Measurements from ENCODE around the gene SLC38A7.
"Not testable (repeated sequence)": the region's sequence is repeated elsewhere in the genome, so short reads cannot be mapped to it uniquely, and the experiment has no call there.

SLC38A7 gene

GRCh38 chr16:58699151-58699550 is 14.6 kb upstream of the SLC38A7 start:
- H3K4me3 ChIP-seq (ENCODE audit: insufficient read depth, low read length, poor library complexity, severe bottlenecking) = no peak overlapping the region
- no peaks in the 10 kb centered on the region for H3K9me2 ChIP-seq (replicated peaks; ENCODE audit: insufficient read depth, low read length)
- H4K20me1 ChIP-seq (ENCODE audit: low read depth, low read length) = no peaks in the 10 kb centered on the region
- H2AFZ ChIP-seq (ENCODE audit: low read depth, low read length, severe bottlenecking) = no peak overlapping the region
- TF ChIP-seq EZH2phosphoT487 (conservative IDR thresholded peaks at IDR 0.05; ENCODE audit: low read length) = no peak
- H3K27me3 ChIP-seq (ENCODE audit: low read length) = no peaks in the 10 kb centered on the region
- H3K27ac ChIP-seq (ENCODE audit: low read depth, low read length) = no peak overlapping the region
- H3K4me2 ChIP-seq (ENCODE audit: low read depth, low read length, poor library complexity, severe bottlenecking) = no peak overlapping the region
- H3F3A ChIP-seq (ENCODE audit: insufficient read depth) = 0 out of 2 replicates have a peak, but pooled peaks cover 2% of the 10 kb centered on the region
- no peaks in the 10 kb centered on the region for H3K79me2 ChIP-seq (ENCODE audit: insufficient read depth, low read length)
- H3K9me3 ChIP-seq (ENCODE audit: insufficient read depth, low read length) = no peaks in the 10 kb centered on the region
- H3K9ac ChIP-seq (ENCODE audit: low read length) = no peak overlapping the region
- H3K36me3 ChIP-seq (ENCODE audit: low read length) = no peaks in the 10 kb centered on the region

- no peak for TF ChIP-seq CTCF (IDR thresholded peaks at IDR 0.05; ENCODE audit: insufficient read depth, low read length, poor library complexity, severe bottlenecking)
- no peak for TF ChIP-seq EZH2phosphoT487 (conservative IDR thresholded peaks at IDR 0.05; ENCODE audit: low read length)
Measured at GRCh38 chr16:58695368-58695767, 10.8 kb upstream of the SLC38A7 start.

GRCh38 chr16:58692450-58692849 is 7.9 kb upstream of the SLC38A7 start:
- Histone ChIP-seq H3K9ac (ENCODE audit: low read length) (no peak overlapping the region), H4K20me1 (ENCODE audit: low read depth, low read length) (no peaks in the 10 kb centered on the region), H2AFZ (ENCODE audit: low read depth, low read length, severe bottlenecking) (no peak overlapping the region), H3K9me3 (ENCODE audit: insufficient read depth, low read length) (no peaks in the 10 kb centered on the region), H3F3A (ENCODE audit: insufficient read depth) (no peaks in the 10 kb centered on the region), H3K36me3 (ENCODE audit: low read length) (no peaks in the 10 kb centered on the region), H3K79me2 (ENCODE audit: insufficient read depth, low read length) (no peaks in the 10 kb centered on the region), H3K4me2 (ENCODE audit: low read depth, low read length, poor library complexity, severe bottlenecking) (no peak overlapping the region), H3K27ac (ENCODE audit: low read depth, low read length) (no peak overlapping the region), H3K27me3 (ENCODE audit: low read length) (no peaks in the 10 kb centered on the region), H3K9me2 (replicated peaks; ENCODE audit: insufficient read depth, low read length) (no peaks in the 10 kb centered on the region), H3K4me3 (ENCODE audit: insufficient read depth, low read length, poor library complexity, severe bottlenecking) (no peak overlapping the region)
- TF ChIP-seq CTCF (IDR thresholded peaks at IDR 0.05; ENCODE audit: insufficient read depth, low read length, poor library complexity, severe bottlenecking) = no peak
- TF ChIP-seq EZH2phosphoT487 (conservative IDR thresholded peaks at IDR 0.05; ENCODE audit: low read length) = no peak

More at GRCh38 chr16:58695368-58695767, 10.8 kb upstream of the SLC38A7 start:
- no peak overlapping the region for H3K27ac ChIP-seq (ENCODE audit: low read depth, low read length)
- H3K79me2 ChIP-seq (ENCODE audit: insufficient read depth, low read length) = no peaks in the 10 kb centered on the region
- no peak overlapping the region for H3K4me3 ChIP-seq (ENCODE audit: insufficient read depth, low read length, poor library complexity, severe bottlenecking)
- H3K9me3 ChIP-seq (ENCODE audit: insufficient read depth, low read length) = no peaks in the 10 kb centered on the region
- no peaks in the 10 kb centered on the region for H3K36me3 ChIP-seq (ENCODE audit: low read length)
- no peak overlapping the region for H3K4me2 ChIP-seq (ENCODE audit: low read depth, low read length, poor library complexity, severe bottlenecking)
- H3K9me2 ChIP-seq (replicated peaks; ENCODE audit: insufficient read depth, low read length) = no peaks in the 10 kb centered on the region
- H4K20me1 ChIP-seq (ENCODE audit: low read depth, low read length) = no peaks in the 10 kb centered on the region
- H3K9ac ChIP-seq (ENCODE audit: low read length) = no peak overlapping the region
- no peaks in the 10 kb centered on the region for H3K27me3 ChIP-seq (ENCODE audit: low read length)
- no peak overlapping the region for H2AFZ ChIP-seq (ENCODE audit: low read depth, low read length, severe bottlenecking)
- no peaks in the 10 kb centered on the region for H3F3A ChIP-seq (ENCODE audit: insufficient read depth)

- H2AFZ ChIP-seq (ENCODE audit: low read depth, low read length, severe bottlenecking); H3K36me3 ChIP-seq (ENCODE audit: low read length); H3K79me2 ChIP-seq (ENCODE audit: insufficient read depth, low read length); H3F3A ChIP-seq (ENCODE audit: insufficient read depth); H3K27me3 ChIP-seq (ENCODE audit: low read length); H3K27ac ChIP-seq (ENCODE audit: low read depth, low read length); H3K4me3 ChIP-seq (ENCODE audit: insufficient read depth, low read length, poor library complexity, severe bottlenecking); H3K9ac ChIP-seq (ENCODE audit: low read length); H3K4me2 ChIP-seq (ENCODE audit: low read depth, low read length, poor library complexity, severe bottlenecking); H4K20me1 ChIP-seq (ENCODE audit: low read depth, low read length); H3K9me3 ChIP-seq (ENCODE audit: insufficient read depth, low read length); H3K9me2 ChIP-seq (replicated peaks; ENCODE audit: insufficient read depth, low read length): not testable (repeated sequence)
Measured at GRCh38 chr16:58686985-58687706, 2.6 kb upstream of the SLC38A7 start.
